Lung microvascular endothelial cell (primary cell): ENCODE data around the gene PNMA6A. TPM values are rescaled to one million over a fixed set of nuclear protein-coding genes. Genes with fewer than 3 reads are reported as not detected.
"Not testable (repeated sequence)": the region's sequence is repeated elsewhere in the genome, so short reads cannot be mapped to it uniquely, and the experiment has no call there.

ENCODE experiments used
- DNase-seq, 2 donors: peaks; one replicate each; pipeline versions ENCODE4 v3.0.0 to v3.0.0-alpha.2; 2010; ENCODE audit warnings: low read depth in 2 of 2
- total RNA-seq: library from RNA; depleted of rRNA; stranded (reverse); fragments of >200 nt; gene quantifications from 2 replicates; pipeline ENCODE4 v1.2.1, GENCODE V29; 2014

Gene PNMA6A
- total RNA-seq, 1 donor from 2014 or later = 1.6 TPM

DNA sequence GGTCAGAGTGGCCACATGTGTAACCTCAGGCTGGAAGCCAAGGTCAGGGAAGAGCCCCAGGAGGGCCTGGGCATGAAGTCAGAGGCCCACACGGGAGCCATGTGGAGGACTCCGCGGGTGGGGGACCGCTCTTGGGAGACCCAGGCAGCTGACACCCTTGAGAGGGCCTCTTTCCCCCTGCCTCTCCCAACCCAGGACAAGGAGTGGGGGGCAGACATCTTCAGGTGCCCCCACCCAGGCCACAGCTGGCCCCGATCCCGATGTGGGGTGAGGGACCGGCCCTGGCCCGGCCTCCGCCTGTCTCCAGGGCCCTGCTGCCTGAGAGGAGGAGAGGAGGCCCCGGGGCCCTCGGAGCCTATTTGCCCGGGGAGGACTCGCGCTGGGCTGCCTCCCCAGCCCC is 3.1 kb downstream of the PNMA6A start:
- DNase-seq = no peak

GRCh38 chrX:153077437-153078135 is 5.3 kb downstream of the PNMA6A start:
- not testable (repeated sequence) for DNase-seq

GRCh38 chrX:153083238-153083923 is 11.1 kb downstream of the PNMA6A start:
- not testable (repeated sequence) for DNase-seq

DNA sequence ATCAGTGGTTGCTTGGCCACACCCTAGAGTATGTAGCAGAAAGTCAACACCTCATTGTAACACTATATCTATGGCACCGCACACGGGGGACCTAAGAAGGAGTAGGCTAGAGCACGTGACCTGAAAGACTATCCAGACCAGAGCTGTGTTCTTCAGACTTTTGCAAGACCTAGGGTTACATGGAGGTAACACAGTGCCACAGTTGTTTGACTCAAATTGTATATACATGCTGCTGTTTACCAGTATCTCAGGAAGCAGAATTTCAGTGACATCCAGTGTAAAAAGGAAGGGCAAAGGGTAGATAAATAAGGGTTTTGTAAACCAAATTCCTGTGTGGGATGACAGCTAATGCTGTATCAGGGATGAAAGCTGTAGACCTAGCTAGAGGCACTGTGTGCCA is 30.2 kb downstream of the PNMA6A start:
- DNase-seq = peak in 1 of 2 donors; percentile 8

DNA sequence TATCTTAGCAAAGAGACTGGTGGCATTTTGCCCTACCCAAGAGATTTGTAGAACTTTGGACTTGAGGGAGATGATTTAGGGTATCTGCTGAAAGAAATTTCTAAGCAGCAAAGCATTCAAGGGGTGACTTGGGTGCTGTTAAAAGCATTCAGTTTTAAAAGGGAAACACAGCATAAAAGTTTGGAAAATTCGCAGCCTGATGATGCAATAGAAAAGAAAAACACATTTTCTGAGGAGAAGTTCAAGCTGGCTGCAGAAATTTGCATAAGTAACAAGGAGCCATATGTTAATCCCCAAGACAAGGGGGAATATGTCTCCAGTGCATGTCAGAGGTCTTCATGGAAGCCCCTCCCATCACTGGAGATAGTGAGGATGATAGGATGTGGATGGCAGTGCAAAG is 32.7 kb downstream of the PNMA6A start:
- DNase-seq = not testable (repeated sequence)

DNA sequence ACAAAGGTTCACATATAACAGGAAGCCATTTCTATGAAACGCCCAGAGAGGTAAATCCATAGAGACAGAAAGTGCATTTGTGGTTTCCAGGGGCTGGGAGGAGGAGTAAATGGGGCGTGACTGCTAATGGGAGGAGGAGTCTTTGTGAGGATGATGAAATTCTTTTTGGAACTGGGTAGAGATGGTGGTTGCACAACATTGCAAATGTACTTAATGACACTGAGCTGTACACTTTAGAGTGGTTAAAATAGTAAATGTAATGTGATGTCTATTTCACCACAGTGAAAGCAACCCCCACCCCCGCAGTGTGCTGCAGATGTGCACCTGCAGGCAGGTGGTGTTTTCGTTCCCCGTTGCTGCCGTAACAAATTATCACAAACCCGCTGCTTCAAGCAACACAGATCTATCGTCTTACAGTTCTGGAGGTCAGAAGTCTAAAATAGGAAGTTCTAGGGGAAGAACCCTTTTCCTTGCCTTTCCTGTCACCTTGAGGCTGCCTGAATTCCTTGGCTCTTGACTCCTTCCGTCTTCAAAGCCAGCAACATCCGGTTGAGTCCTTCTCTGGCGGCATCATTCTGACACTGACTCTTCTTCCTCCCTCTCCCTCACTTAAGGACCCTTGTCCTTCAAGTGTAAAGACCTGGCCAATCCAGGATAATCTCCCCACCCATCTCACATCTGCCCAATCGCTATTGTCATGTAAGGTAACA is 34.0 kb downstream of the PNMA6A start:
- not testable (repeated sequence) for DNase-seq

- DNase-seq = not testable (repeated sequence)
Observed at GRCh38 chrX:153110735-153111134, 38.5 kb downstream of the PNMA6A start.

DNA sequence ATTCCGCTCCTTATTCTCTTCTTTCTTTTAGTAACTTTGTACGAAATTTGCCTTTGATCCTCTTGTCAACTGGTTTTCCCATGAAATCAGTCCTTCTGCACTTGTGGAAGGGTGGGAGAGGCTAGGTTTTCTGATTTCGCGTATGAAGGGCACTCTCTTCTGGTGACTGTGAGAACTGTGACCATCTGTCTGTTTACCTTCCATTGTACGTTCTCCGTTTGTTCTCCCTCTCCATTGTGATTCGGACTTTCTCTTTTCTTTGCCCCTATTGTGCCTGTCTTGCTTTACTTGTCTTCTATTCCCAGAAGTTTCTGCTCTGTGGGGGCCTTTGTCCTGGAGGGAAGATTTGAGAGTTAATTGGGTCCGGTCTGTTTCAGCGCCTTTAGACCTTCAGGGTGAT is 41.6 kb downstream of the PNMA6A start:
- DNase-seq = not testable (repeated sequence)

- not testable (repeated sequence) for DNase-seq
Observed at GRCh38 chrX:153117754-153118153, 45.5 kb downstream of the PNMA6A start.

GRCh38 chrX:153120230-153120629 is 48.0 kb downstream of the PNMA6A start:
- not testable (repeated sequence) for DNase-seq

GRCh38 chrX:153123468-153123867 is 51.2 kb downstream of the PNMA6A start:
- DNase-seq = not testable (repeated sequence)

Other genes starting within 250 kb of the PNMA6A start
- gene CETN2, start 241.7 kb upstream of the PNMA6A start, total RNA-seq = 14.6 and 15.9 TPM in 2 replicates
- gene NSDHL, start 241.4 kb upstream of the PNMA6A start, total RNA-seq = 13.7 and 14.2 TPM in 2 replicates
- 4.0 and 9.2 TPM in 2 replicates for gene ZNF185, start 174.4 kb upstream of the PNMA6A start, total RNA-seq
- not detected in 2 replicates for gene PNMA5, start 78.3 kb upstream of the PNMA6A start, total RNA-seq
- not detected in 2 replicates for gene PNMA3, start 16.0 kb upstream of the PNMA6A start, total RNA-seq
- gene MAGEA1, start 106.8 kb downstream of the PNMA6A start, total RNA-seq = not detected in 2 replicates
- gene PNMA6F, start 249.3 kb downstream of the PNMA6A start, total RNA-seq = not detected in 2 replicates